H1 (cell line): Measurements from ENCODE around the gene TTC34. TPM values are rescaled to one million over a fixed set of nuclear protein-coding genes. Genes with fewer than 3 reads are reported as not detected.
A peak's percentile ranks its signal among the peaks of the same experiment; 100 is the strongest.

Experiments
- CTCF ChIA-PET: fragments of 300-600 bp; sonication (Branson Sonifier 250); formaldehyde crosslinking; loops from one replicate; lab custom pipeline; 2021; ENCODE audit not compliant: partially characterized antibody; lab: Charles Lee
- POLR2A ChIA-PET: fragments of 300-600 bp; sonication (Branson Sonifier 250); formaldehyde crosslinking; loops from one replicate; lab custom pipeline; 2021; ENCODE audit warnings: inconsistent platforms; ENCODE audit not compliant: partially characterized antibody; lab: Charles Lee
- DNase-seq, 2 experiments: peaks; one replicate each; pipeline versions ENCODE4 v3.0.0 to v3.0.0-alpha.2; 2010 to 2022; ENCODE audit warnings: low spot score in 2 of 2, low read depth in 1 of 2, mixed read lengths in 1 of 2
- FAIRE-seq: peaks from 2 replicates; lab custom pipeline; 2011; peaks lifted over from hg19 to GRCh38; lab: Jason Lieb, UNC
- H2AFZ ChIP-seq: 2 replicates; pipeline ENCODE4 v1.8.1; 2012; ENCODE audit warnings: low read length, inconsistent platforms
- H2AK5ac ChIP-seq: 2 replicates; pipeline ENCODE4 v1.6.1; 2013; ENCODE audit warnings: low read depth, low read length
- H2BK120ac ChIP-seq: replicated peaks from 2 replicates; pipeline ENCODE3; 2013; ENCODE audit warnings: low read depth, low read length, inconsistent platforms
- H2BK12ac ChIP-seq: 2 replicates; pipeline ENCODE4 v1.6.1; 2013; ENCODE audit warnings: low read depth, low read length
- H2BK15ac ChIP-seq: 2 replicates; pipeline ENCODE4 v1.6.1; 2013; ENCODE audit warnings: low read length
- H2BK20ac ChIP-seq: 2 replicates; pipeline ENCODE4 v1.6.1; 2013; ENCODE audit warnings: low read length
- H2BK5ac ChIP-seq: 2 replicates; pipeline ENCODE4 v1.6.1; 2013; ENCODE audit warnings: low read depth, low read length
- H3K14ac ChIP-seq: 2 replicates; pipeline ENCODE4 v1.6.1; 2013; ENCODE audit warnings: inconsistent platforms; ENCODE audit not compliant: insufficient read length
- H3K18ac ChIP-seq: 2 replicates; pipeline ENCODE4 v1.6.1; 2013; ENCODE audit warnings: low read length; ENCODE audit errors: extremely low read depth
- H3K23ac ChIP-seq: 2 replicates; pipeline ENCODE4 v1.6.1; 2013; ENCODE audit warnings: inconsistent platforms; ENCODE audit not compliant: insufficient read length
- H3K23me2 ChIP-seq: 2 replicates; pipeline ENCODE4 v1.6.1; 2013; ENCODE audit warnings: low read depth, low read length
- H3K27ac ChIP-seq: 2 replicates; pipeline ENCODE4 v1.6.1; 2011; ENCODE audit warnings: low read depth, low read length, inconsistent platforms
- H3K27me3 ChIP-seq, 4 experiments: replicated peaks in 1 of 4; 1 replicate in 1 of 4; 2 replicates in 3 of 4; pipeline versions ENCODE4 v1.6.1 to v1.8.1; 2011 to 2013; ENCODE audit warnings: low read length in 3 of 4, mild to moderate bottlenecking in 3 of 4, inconsistent platforms in 2 of 4, mixed read lengths in 2 of 4, moderate library complexity in 1 of 4; ENCODE audit not compliant: control insufficient read depth in 3 of 4, insufficient read depth in 3 of 4; ENCODE audit errors: extremely low read depth in 1 of 4
- H3K36me3 ChIP-seq, 4 experiments: 2 replicates each; pipeline versions ENCODE4 v1.6.1 to v1.8.1; 2011 to 2013; ENCODE audit warnings: mild to moderate bottlenecking in 4 of 4, low read length in 3 of 4, moderate library complexity in 2 of 4, control low read depth in 1 of 4, inconsistent platforms in 1 of 4; ENCODE audit not compliant: insufficient read depth in 4 of 4, control insufficient read depth in 2 of 4
- H3K4ac ChIP-seq: replicated peaks from 2 replicates; pipeline ENCODE3; 2013; ENCODE audit warnings: low read length, low read depth, mixed read lengths, inconsistent platforms; ENCODE audit not compliant: insufficient read length
- H3K4me1 ChIP-seq, 4 experiments: replicated peaks in 1 of 4; 1 replicate in 1 of 4; 2 replicates in 3 of 4; pipeline versions ENCODE4 v1.6.1 to v1.8.1; 2011 to 2013; ENCODE audit warnings: low read length in 3 of 4, inconsistent platforms in 2 of 4, mixed read lengths in 1 of 4; ENCODE audit not compliant: insufficient read depth in 4 of 4, control insufficient read depth in 3 of 4
- H3K4me2 ChIP-seq, 2 experiments: 2 replicates each; pipeline versions ENCODE4 v1.6.1 to v1.8.1; 2011 to 2013; ENCODE audit warnings: low read depth in 2 of 2, low read length in 2 of 2, control low read depth in 1 of 2, inconsistent platforms in 1 of 2, mild to moderate bottlenecking in 1 of 2; ENCODE audit not compliant: insufficient read depth in 1 of 2
- H3K4me3 ChIP-seq, 4 experiments: fragments of 200-600, 300-600 bp in 1 of 4; sonication (generic), shearing (Covaris generic), sonication (Bioruptor Twin) in 1 of 4; 2 replicates each; pipeline versions ENCODE4 v1.5.1 to v1.8.1; 2011 to 2016; ENCODE audit warnings: low read length in 4 of 4, low read depth in 3 of 4, control low read depth in 2 of 4, inconsistent platforms in 2 of 4, mild to moderate bottlenecking in 2 of 4, mixed read lengths in 1 of 4, moderate library complexity in 1 of 4; ENCODE audit not compliant: insufficient read depth in 2 of 4; ENCODE audit errors: extremely low read depth in 1 of 4
- H3K56ac ChIP-seq: replicated peaks from 2 replicates; pipeline ENCODE3; 2013; ENCODE audit warnings: low read depth, mild to moderate bottlenecking, mixed read lengths, low read length, inconsistent platforms; ENCODE audit not compliant: insufficient read length
- H3K79me1 ChIP-seq: 2 replicates; pipeline ENCODE4 v1.6.1; 2013; ENCODE audit warnings: low read depth, low read length, control low read depth
- H3K79me2 ChIP-seq, 2 experiments: 2 replicates each; pipeline versions ENCODE4 v1.6.1 to v1.8.1; 2012 to 2013; ENCODE audit warnings: low read length in 2 of 2, mild to moderate bottlenecking in 2 of 2, inconsistent platforms in 1 of 2; ENCODE audit not compliant: insufficient read depth in 2 of 2, control insufficient read depth in 1 of 2
- H3K9ac ChIP-seq, 4 experiments: replicated peaks in 1 of 4; 1 replicate in 1 of 4; 2 replicates in 3 of 4; pipeline versions ENCODE4 v1.6.1 to v1.8.1; 2011 to 2013; ENCODE audit warnings: low read depth in 3 of 4, low read length in 3 of 4, control low read depth in 2 of 4, mild to moderate bottlenecking in 2 of 4, moderate library complexity in 2 of 4, inconsistent platforms in 1 of 4; ENCODE audit errors: extremely low read depth in 1 of 4
- H3K9me3 ChIP-seq, 2 experiments: 2 replicates each; pipeline versions ENCODE4 v1.6.1 to v1.8.1; 2012 to 2013; ENCODE audit warnings: mild to moderate bottlenecking in 2 of 2, moderate library complexity in 2 of 2, control low read depth in 1 of 2, inconsistent platforms in 1 of 2, low read depth in 1 of 2, low read length in 1 of 2, mixed read lengths in 1 of 2; ENCODE audit not compliant: insufficient read depth in 2 of 2
- H4K20me1 ChIP-seq, 2 experiments: replicated peaks in 1 of 2; 2 replicates each; pipeline versions ENCODE3 to v1.8.1; 2011 to 2013; ENCODE audit warnings: inconsistent platforms in 2 of 2, low read length in 2 of 2, mild to moderate bottlenecking in 1 of 2; ENCODE audit not compliant: insufficient read depth in 2 of 2, control insufficient read depth in 1 of 2
- H4K5ac ChIP-seq: 2 replicates; pipeline ENCODE4 v1.6.1; 2013; ENCODE audit warnings: low read length, low read depth, mixed read lengths, inconsistent platforms; ENCODE audit not compliant: insufficient read length
- H4K8ac ChIP-seq: 2 replicates; pipeline ENCODE4 v1.8.0; 2013; ENCODE audit warnings: mild to moderate bottlenecking, moderate library complexity, low read length, inconsistent platforms; ENCODE audit not compliant: insufficient read depth; ENCODE audit errors: extremely low read depth
- H4K91ac ChIP-seq: replicated peaks from 2 replicates; pipeline ENCODE3; 2013; ENCODE audit warnings: low read length, mixed read lengths, inconsistent platforms; ENCODE audit not compliant: insufficient read length
- KDM4A ChIP-seq: IDR thresholded peaks from one replicate; pipeline ENCODE4 v1.7.1; 2012; ENCODE audit warnings: low read depth, mild to moderate bottlenecking, moderate library complexity, low read length, inconsistent platforms; ENCODE audit not compliant: severe bottlenecking
- RAD21 ChIP-seq, 2 experiments: IDR thresholded peaks in 1 of 2; conservative IDR thresholded peaks in 1 of 2; 2 replicates each; pipeline ENCODE4 v1.6.1; 2011; ENCODE audit warnings: low read depth in 2 of 2, low read length in 2 of 2, improper control_type of control experiment in 1 of 2, inconsistent platforms in 1 of 2, mild to moderate bottlenecking in 1 of 2, moderate library complexity in 1 of 2
- WGBS, 2 experiments: shearing (Covaris generic) in 1 of 2; methylation state at CpG; one replicate each; pipeline versions ENCODE4 v1.1.6 to v1.1.7; 2013 to 2015; ENCODE audit warnings: low lambda C conversion rate in 2 of 2, mixed read lengths in 2 of 2, inconsistent platforms in 1 of 2, low coverage in 1 of 2, missing lambda C conversion rate in 1 of 2; ENCODE audit not compliant: insufficient replicate concordance in 2 of 2, insufficient coverage in 1 of 2, insufficient read length in 1 of 2; ENCODE audit errors: extremely low coverage in 1 of 2, missing lambda C conversion rate in 1 of 2; 5-methylcytosine and 5-hydroxymethylcytosine counted together
- polyA plus RNA-seq, 7 experiments: library from polyadenylated mRNA; depleted of rRNA in 3 of 7; stranded (reverse) in 5 of 7; unstranded in 2 of 7; fragments of >200 nt in 5 of 7; fragments of 200-250 nt in 2 of 7; gene quantifications; 1 replicate in 5 of 7; 2 replicates in 1 of 7; 4 replicates in 1 of 7; pipeline versions ENCODE4 v1.2.1 to v1.2.3, GENCODE V29; 2011 to 2013; ENCODE audit warnings: missing spikeins in 2 of 7, mixed read lengths in 2 of 7
- total RNA-seq: library from RNA; stranded (reverse); fragmentation: NEBNext Ultra II Directional; extraction: Animal tissue kit (Norgen Biotek cat#: 25700); gene quantifications from 2 replicates; pipeline ENCODE4 v1.2.1, GENCODE V29; 2021

TTC34 gene
- total and polyA plus RNA-seq, 2 of the 8 experiments (the other 6 are each of a cell fraction or from before 2014, with no cell fraction given) = 0.23 to 0.50 TPM

- Histone ChIP-seq H4K20me1 (no peaks in the 10 kb centered on the region), H3K4me3 (no peak overlapping the region), H3K56ac (no peak overlapping the region), H3K9me3 (peaks cover 67 to 92% of the 10 kb centered on the region in 2 experiments), H3K18ac (no peak overlapping the region), H3K4ac (no peak overlapping the region), H2BK12ac (no peak overlapping the region), H3K79me2 (no peaks in the 10 kb centered on the region), H4K91ac (no peak overlapping the region), H3K27me3 (no peaks in the 10 kb centered on the region), H2BK5ac (no peak overlapping the region), H2AK5ac (no peak overlapping the region), H3K36me3 (no peaks in the 10 kb centered on the region), H4K5ac (no peak overlapping the region), H4K8ac (no peak overlapping the region), H3K4me2 (no peak overlapping the region), H3K9ac (no peak overlapping the region), H3K4me1 (no peaks in the 10 kb centered on the region), H3K79me1 (no peaks in the 10 kb centered on the region), H2BK120ac (no peak overlapping the region), H3K23ac (no peak overlapping the region), H2BK20ac (no peak overlapping the region), H3K14ac (no peak overlapping the region), H3K27ac (no peak overlapping the region), H2BK15ac (no peak overlapping the region)
- ChIA-PET CTCF (no interaction called here), POLR2A (no interaction called here)
- DNase-seq = no peak
- no peak for FAIRE-seq
- WGBS, 2 experiments = 78% methylated on average over 15 of the region's 16 CpGs; no CpG with 5 or more reads in 1 of the 2 experiments
- TF ChIP-seq KDM4A = no peak
- TF ChIP-seq RAD21 (IDR thresholded peaks at IDR 0.05 in 1 of 2, conservative IDR thresholded peaks at IDR 0.05 in 1 of 2; ENCODE audit: low read depth in 2 of 2, low read length in 2 of 2) = peak in 1 of 2 experiments; percentile 17; a peak in 2 of 4 replicates
- TF ChIP-seq, all 59 proteins: peak for 1
- H2AFZ ChIP-seq = no peak overlapping the region
- peaks cover 2% of the 10 kb centered on the region; the same call in 1 of the 2 replicates for H3K23me2 ChIP-seq
These were observed 38.7 kb upstream of the TTC34 start for GRCh38 chr1:2840036-2840809.
